ENCODE measurements around the gene RABEP2. TPM values are rescaled to one million over a fixed set of nuclear protein-coding genes. Genes with fewer than 3 reads are reported as not detected.

RABEP2 gene
- total RNA-seq, 1 experiment from 2014 or later = 13.4 TPM

DNA sequence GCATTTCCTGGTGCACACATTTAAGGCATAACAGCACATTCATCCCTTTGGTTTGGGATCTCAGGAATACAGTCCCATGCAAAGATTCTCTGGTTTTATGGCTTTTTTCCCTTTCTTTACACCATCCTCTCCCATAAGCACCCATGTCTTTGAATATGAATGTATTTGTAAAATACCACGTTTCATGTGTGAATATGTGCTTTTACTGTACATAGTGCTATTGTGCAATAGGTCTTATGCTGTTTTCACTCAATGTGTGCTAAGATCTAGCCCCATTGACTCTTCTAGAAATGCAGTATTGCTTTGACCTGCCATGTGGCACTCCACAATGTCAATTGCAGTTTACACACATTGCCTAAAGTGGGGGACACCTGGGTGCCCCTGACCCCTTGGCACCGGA is 39.5 kb upstream of the RABEP2 start:
- H3K4me2 ChIP-seq (ENCODE audit: low read length) = no peak overlapping the region
- ChIA-PET CTCF (no interaction called here), POLR2A (no interaction called here), RAD21 (ENCODE audit: low non-redundant PET in 1 of 2, low total read pairs in 2 of 2, uncharacterized antibody in 2 of 2, unreplicated experiment in 2 of 2) (no interaction called here)
- H3K4me1 ChIP-seq (ENCODE audit: control insufficient read depth in 1 of 2, insufficient read depth in 2 of 2, low read length in 2 of 2) = no peaks in the 10 kb centered on the region
- no peaks in the 10 kb centered on the region for H3K9me2 ChIP-seq (ENCODE audit: insufficient read depth)
- no peaks in the 10 kb centered on the region for H3K27me3 ChIP-seq (ENCODE audit: insufficient read depth, low read length)
- no peak for TF ChIP-seq SIN3A (IDR thresholded peaks at IDR 0.05; ENCODE audit: low read depth)
- no peak for TF ChIP-seq ELF1 (IDR thresholded peaks at IDR 0.05; ENCODE audit: borderline replicate concordance, low read depth)
- no peak for TF ChIP-seq POLR2A (IDR thresholded peaks at IDR 0.05; ENCODE audit: borderline replicate concordance, extremely low read depth, insufficient read depth, insufficient read length)
- TF ChIP-seq, protein P1, sequence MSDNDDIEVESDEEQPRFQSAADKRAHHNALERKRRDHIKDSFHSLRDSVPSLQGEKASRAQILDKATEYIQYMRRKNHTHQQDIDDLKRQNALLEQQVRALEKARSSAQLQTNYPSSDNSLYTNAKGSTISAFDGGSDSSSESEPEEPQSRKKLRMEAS (IDR thresholded peaks at IDR 0.05) = no peak
- TF ChIP-seq, protein P2, sequence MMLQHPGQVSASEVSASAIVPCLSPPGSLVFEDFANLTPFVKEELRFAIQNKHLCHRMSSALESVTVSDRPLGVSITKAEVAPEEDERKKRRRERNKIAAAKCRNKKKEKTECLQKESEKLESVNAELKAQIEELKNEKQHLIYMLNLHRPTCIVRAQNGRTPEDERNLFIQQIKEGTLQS (IDR thresholded peaks at IDR 0.05) = no peak
- TF ChIP-seq EZH2phosphoT487 (IDR thresholded peaks at IDR 0.05; ENCODE audit: borderline replicate concordance) = no peak
- TF ChIP-seq RAD21 (IDR thresholded peaks at IDR 0.05; ENCODE audit: low read depth) = no peak
- no peak for TF ChIP-seq CEBPB (IDR thresholded peaks at IDR 0.05; ENCODE audit: low read depth)
- TF ChIP-seq YY1 (IDR thresholded peaks at IDR 0.05; ENCODE audit: extremely low read depth, insufficient replicate concordance, low read depth, low read length) = no peak
- TF ChIP-seq, protein P3, sequence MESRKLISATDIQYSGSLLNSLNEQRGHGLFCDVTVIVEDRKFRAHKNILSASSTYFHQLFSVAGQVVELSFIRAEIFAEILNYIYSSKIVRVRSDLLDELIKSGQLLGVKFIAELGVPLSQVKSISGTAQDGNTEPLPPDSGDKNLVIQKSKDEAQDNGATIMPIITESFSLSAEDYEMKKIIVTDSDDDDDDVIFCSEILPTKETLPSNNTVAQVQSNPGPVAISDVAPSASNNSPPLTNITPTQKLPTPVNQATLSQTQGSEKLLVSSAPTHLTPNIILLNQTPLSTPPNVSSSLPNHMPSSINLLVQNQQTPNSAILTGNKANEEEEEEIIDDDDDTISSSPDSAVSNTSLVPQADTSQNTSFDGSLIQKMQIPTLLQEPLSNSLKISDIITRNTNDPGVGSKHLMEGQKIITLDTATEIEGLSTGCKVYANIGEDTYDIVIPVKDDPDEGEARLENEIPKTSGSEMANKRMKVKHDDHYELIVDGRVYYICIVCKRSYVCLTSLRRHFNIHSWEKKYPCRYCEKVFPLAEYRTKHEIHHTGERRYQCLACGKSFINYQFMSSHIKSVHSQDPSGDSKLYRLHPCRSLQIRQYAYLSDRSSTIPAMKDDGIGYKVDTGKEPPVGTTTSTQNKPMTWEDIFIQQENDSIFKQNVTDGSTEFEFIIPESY (IDR thresholded peaks at IDR 0.05; ENCODE audit: extremely low read depth, insufficient replicate concordance, low read length) = no peak
- TF ChIP-seq SRF (IDR thresholded peaks at IDR 0.05; ENCODE audit: low read depth) = no peak
- intact Hi-C loops (cut with micrococcal nuclease) = no loop called here
- H3K27ac ChIP-seq (ENCODE audit: low read depth, low read length) = no peak overlapping the region
- no peak overlapping the region for H3K4me3 ChIP-seq (replicated peaks in 1 of 2; ENCODE audit: low read depth in 1 of 2, low read length in 2 of 2)
- ATAC-seq (no peak), DNase-seq (ENCODE audit: low read depth, low spot score) (no peak)
- H3K9ac ChIP-seq (ENCODE audit: low read length) = no peak overlapping the region
- BruUV-seq (replicated peaks) = no TSS peak
- H3K79me2 ChIP-seq (ENCODE audit: insufficient read depth, low read length) = no peaks in the 10 kb centered on the region
- peaks cover 23 to 40% of the 10 kb centered on the region in 2 experiments; a peak in 3 of 4 replicates for H3K36me3 ChIP-seq (ENCODE audit: control insufficient read depth in 1 of 2, insufficient read depth in 2 of 2, low read length in 2 of 2)
- no peaks in the 10 kb centered on the region for H3K9me3 ChIP-seq (ENCODE audit: control insufficient read depth in 1 of 2, insufficient read depth in 1 of 2, low read depth in 1 of 2, low read length in 2 of 2)
- no peak overlapping the region for H2AFZ ChIP-seq (ENCODE audit: low read depth, low read length, poor library complexity, severe bottlenecking)
- H4K20me1 ChIP-seq (ENCODE audit: insufficient read depth) = no peaks in the 10 kb centered on the region

Data from HCT116 (cell line).